SK-N-SH (cell line): ENCODE measurements around the gene SLC38A8.

Experiments
- CTCF ChIP-seq: fragments of 200-600 bp; sonication (generic); IDR thresholded peaks from 2 replicates; pipeline ENCODE4 v1.6.1; 2017; ENCODE audit warnings: antibody characterized with exemption, mild to moderate bottlenecking, moderate library complexity
- EP300 ChIP-seq, 2 experiments: IDR thresholded peaks; 2 replicates each; pipeline versions ENCODE4 v1.4.0 to v1.6.1; 2012; ENCODE audit warnings: borderline replicate concordance in 1 of 2, low read depth in 1 of 2, low read length in 1 of 2
- RAD21 ChIP-seq: IDR thresholded peaks from 2 replicates; pipeline ENCODE4 v1.6.1; 2012; ENCODE audit warnings: mild to moderate bottlenecking, low read length
- TF ChIP-seq, protein P1 (sequence below): fragments of 150-350 bp; IDR thresholded peaks from 2 replicates; pipeline ENCODE4 v1.6.1; 2017; ENCODE audit warnings: antibody characterized with exemption, low read length, low read depth, borderline replicate concordance
- TF ChIP-seq, protein P2 (sequence below): IDR thresholded peaks from 2 replicates; pipeline ENCODE4 v1.4.0; 2012; ENCODE audit warnings: low read depth
- TF ChIP-seq, protein P3 (sequence below): IDR thresholded peaks from 2 replicates; pipeline ENCODE4 v1.6.1; 2012; ENCODE audit warnings: mild to moderate bottlenecking, low read depth, low read length, moderate library complexity

DNA sequence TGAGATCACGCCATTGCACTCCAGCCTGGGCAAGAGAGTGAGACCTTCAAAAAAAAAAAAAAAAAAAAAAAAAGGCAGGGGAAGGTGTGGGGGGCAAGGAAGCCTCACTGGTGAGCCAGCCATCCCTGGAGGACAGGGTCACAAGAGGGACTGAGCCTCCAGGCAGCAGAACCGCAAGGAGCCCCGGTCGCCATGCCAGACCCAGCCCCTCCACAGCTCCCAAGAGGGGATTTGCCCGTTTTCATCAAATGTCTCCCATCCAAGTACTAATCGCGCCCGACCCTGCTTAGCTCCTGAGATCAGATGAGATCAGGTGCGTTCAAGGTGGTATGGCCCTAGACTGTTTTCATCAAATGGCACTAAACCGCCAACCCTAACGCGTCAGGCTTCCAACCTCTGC lies 2.9 kb downstream of the SLC38A8 start:
- TF ChIP-seq EP300 (IDR thresholded peaks at IDR 0.05; ENCODE audit: borderline replicate concordance in 1 of 2, low read depth in 1 of 2, low read length in 1 of 2) (no peak), CTCF (no peak), RAD21 (no peak)
- TF ChIP-seq, protein P1, sequence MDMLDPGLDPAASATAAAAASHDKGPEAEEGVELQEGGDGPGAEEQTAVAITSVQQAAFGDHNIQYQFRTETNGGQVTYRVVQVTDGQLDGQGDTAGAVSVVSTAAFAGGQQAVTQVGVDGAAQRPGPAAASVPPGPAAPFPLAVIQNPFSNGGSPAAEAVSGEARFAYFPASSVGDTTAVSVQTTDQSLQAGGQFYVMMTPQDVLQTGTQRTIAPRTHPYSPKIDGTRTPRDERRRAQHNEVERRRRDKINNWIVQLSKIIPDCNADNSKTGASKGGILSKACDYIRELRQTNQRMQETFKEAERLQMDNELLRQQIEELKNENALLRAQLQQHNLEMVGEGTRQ, result no peak
- TF ChIP-seq, protein P2, sequence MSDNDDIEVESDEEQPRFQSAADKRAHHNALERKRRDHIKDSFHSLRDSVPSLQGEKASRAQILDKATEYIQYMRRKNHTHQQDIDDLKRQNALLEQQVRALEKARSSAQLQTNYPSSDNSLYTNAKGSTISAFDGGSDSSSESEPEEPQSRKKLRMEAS, result no peak
- TF ChIP-seq, protein P3, sequence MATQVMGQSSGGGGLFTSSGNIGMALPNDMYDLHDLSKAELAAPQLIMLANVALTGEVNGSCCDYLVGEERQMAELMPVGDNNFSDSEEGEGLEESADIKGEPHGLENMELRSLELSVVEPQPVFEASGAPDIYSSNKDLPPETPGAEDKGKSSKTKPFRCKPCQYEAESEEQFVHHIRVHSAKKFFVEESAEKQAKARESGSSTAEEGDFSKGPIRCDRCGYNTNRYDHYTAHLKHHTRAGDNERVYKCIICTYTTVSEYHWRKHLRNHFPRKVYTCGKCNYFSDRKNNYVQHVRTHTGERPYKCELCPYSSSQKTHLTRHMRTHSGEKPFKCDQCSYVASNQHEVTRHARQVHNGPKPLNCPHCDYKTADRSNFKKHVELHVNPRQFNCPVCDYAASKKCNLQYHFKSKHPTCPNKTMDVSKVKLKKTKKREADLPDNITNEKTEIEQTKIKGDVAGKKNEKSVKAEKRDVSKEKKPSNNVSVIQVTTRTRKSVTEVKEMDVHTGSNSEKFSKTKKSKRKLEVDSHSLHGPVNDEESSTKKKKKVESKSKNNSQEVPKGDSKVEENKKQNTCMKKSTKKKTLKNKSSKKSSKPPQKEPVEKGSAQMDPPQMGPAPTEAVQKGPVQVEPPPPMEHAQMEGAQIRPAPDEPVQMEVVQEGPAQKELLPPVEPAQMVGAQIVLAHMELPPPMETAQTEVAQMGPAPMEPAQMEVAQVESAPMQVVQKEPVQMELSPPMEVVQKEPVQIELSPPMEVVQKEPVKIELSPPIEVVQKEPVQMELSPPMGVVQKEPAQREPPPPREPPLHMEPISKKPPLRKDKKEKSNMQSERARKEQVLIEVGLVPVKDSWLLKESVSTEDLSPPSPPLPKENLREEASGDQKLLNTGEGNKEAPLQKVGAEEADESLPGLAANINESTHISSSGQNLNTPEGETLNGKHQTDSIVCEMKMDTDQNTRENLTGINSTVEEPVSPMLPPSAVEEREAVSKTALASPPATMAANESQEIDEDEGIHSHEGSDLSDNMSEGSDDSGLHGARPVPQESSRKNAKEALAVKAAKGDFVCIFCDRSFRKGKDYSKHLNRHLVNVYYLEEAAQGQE, result no peak
